HepG2 (cell line): Measurements from ENCODE around the gene MRPL20. TPM values are rescaled to one million over a fixed set of nuclear protein-coding genes. Genes with fewer than 3 reads are reported as not detected.
A peak's percentile ranks its signal among the peaks of the same experiment; 100 is the strongest.

Experiments
- GATAD2A ChIP-seq: IDR thresholded peaks from 2 replicates; pipeline ENCODE4 v1.6.1; 2016
- GLI4 ChIP-seq: sonication (generic); formaldehyde crosslinking; IDR thresholded peaks from 2 replicates; pipeline ENCODE4 v1.5.1; 2020; ENCODE audit warnings: missing genetic modification reagents, mild to moderate bottlenecking, moderate library complexity, borderline replicate concordance
- GTF3A ChIP-seq: sonication (generic); formaldehyde crosslinking; conservative IDR thresholded peaks from 2 replicates; pipeline ENCODE4 v1.4.0; 2020; ENCODE audit warnings: mild to moderate bottlenecking, missing genetic modification reagents
- KMT2B ChIP-seq: IDR thresholded peaks from 2 replicates; pipeline ENCODE4 v1.6.1; 2016; ENCODE audit warnings: missing genetic modification reagents, missing compliant biosample characterization
- POLR2AphosphoS2 ChIP-seq: IDR thresholded peaks from 2 replicates; pipeline ENCODE4 v1.6.1; 2011; ENCODE audit warnings: low read depth, low read length, improper control_type of control experiment
- RXRA ChIP-seq: sonication (generic); formaldehyde crosslinking; IDR thresholded peaks from 2 replicates; pipeline ENCODE4 v1.5.1; 2020; ENCODE audit warnings: missing genetic modification reagents
- SNRNP70 ChIP-seq: fragments of 200-400 bp; formaldehyde crosslinking; IDR thresholded peaks from 2 replicates; pipeline ENCODE4 v1.6.1; 2017; ENCODE audit warnings: mild to moderate bottlenecking, low read depth, low read length, moderate library complexity
- SUZ12 ChIP-seq: fragments of 150-350 bp; IDR thresholded peaks from 2 replicates; pipeline ENCODE4 v1.6.1; 2014; ENCODE audit warnings: low read depth, low read length
- SYNCRIP ChIP-seq: fragments of 200-400 bp; formaldehyde crosslinking; IDR thresholded peaks from 2 replicates; pipeline ENCODE4 v1.6.1; 2018; ENCODE audit warnings: mild to moderate bottlenecking, low read depth, low read length; ENCODE audit not compliant: insufficient read depth
- TBX2 ChIP-seq: sonication (generic); formaldehyde crosslinking; IDR thresholded peaks from 2 replicates; pipeline ENCODE4 v1.5.0; 2020; ENCODE audit warnings: missing genetic modification reagents, mild to moderate bottlenecking, borderline replicate concordance
- TSC22D2 ChIP-seq: sonication (generic); formaldehyde crosslinking; IDR thresholded peaks from 2 replicates; pipeline ENCODE4 v1.5.1; 2020; ENCODE audit warnings: missing genetic modification reagents, mild to moderate bottlenecking, borderline replicate concordance
- ZFY ChIP-seq: sonication (generic); formaldehyde crosslinking; IDR thresholded peaks from 2 replicates; pipeline ENCODE4 v1.4.0; 2020; ENCODE audit warnings: missing genetic modification reagents
- ZNF10 ChIP-seq: sonication (generic); formaldehyde crosslinking; IDR thresholded peaks from 2 replicates; pipeline ENCODE4 v1.4.0; 2020; ENCODE audit warnings: mild to moderate bottlenecking, low read depth, missing genetic modification reagents, borderline replicate concordance
- ZNF12 ChIP-seq: sonication (generic); formaldehyde crosslinking; IDR thresholded peaks from 2 replicates; pipeline ENCODE4 v1.5.0; 2020; ENCODE audit warnings: missing genetic modification reagents
- ZNF547 ChIP-seq: sonication (generic); formaldehyde crosslinking; IDR thresholded peaks from 2 replicates; pipeline ENCODE4 v1.5.1; 2020; ENCODE audit warnings: mild to moderate bottlenecking, missing genetic modification reagents
- ZNF678 ChIP-seq: sonication (generic); formaldehyde crosslinking; IDR thresholded peaks from 2 replicates; pipeline ENCODE4 v1.4.0; 2020; ENCODE audit warnings: mild to moderate bottlenecking, missing genetic modification reagents
- ZNF850 ChIP-seq: sonication (generic); formaldehyde crosslinking; conservative IDR thresholded peaks from 2 replicates; pipeline ENCODE4 v1.9.0; 2021; ENCODE audit warnings: mild to moderate bottlenecking, missing genetic modification reagents
- polyA plus RNA-seq, 8 experiments: library from polyadenylated mRNA; depleted of rRNA in 3 of 8; stranded (reverse) in 7 of 8; unstranded in 1 of 8; fragments of >200 nt; fragmentation: Illumina TruSeq in 4 of 8; extraction: Trizol in 4 of 8; gene quantifications; 2 replicates each; pipeline versions ENCODE4 v1.2.1 to v1.2.3, GENCODE V29; 2011 to 2016; ENCODE audit warnings: low read depth in 4 of 8, missing spikeins in 1 of 8, mixed read lengths in 1 of 8; ENCODE audit not compliant: insufficient read depth in 1 of 8
- total RNA-seq, 5 experiments: library from RNA; depleted of rRNA; stranded (reverse); fragments of >200 nt; fragmentation: Illumina TruSeq; extraction: Trizol; gene quantifications; 2 replicates each; pipeline ENCODE4 v1.2.3, GENCODE V29; 2016; ENCODE audit warnings: low read depth in 1 of 5
- TF ChIP-seq, protein P1 (sequence below): sonication (generic); formaldehyde crosslinking; IDR thresholded peaks from 2 replicates; pipeline ENCODE4 v1.4.0; 2020; ENCODE audit warnings: low read depth, missing genetic modification reagents
- TF ChIP-seq, protein P2 (sequence below): IDR thresholded peaks from 2 replicates; pipeline ENCODE4 v1.6.1; 2016; ENCODE audit warnings: mild to moderate bottlenecking
- TF ChIP-seq, protein P3 (sequence below): sonication (generic); formaldehyde crosslinking; IDR thresholded peaks from 2 replicates; pipeline ENCODE4; 2020; ENCODE audit warnings: missing genetic modification reagents, mild to moderate bottlenecking, borderline replicate concordance
- TF ChIP-seq, protein P4 (sequence below): sonication (generic); formaldehyde crosslinking; IDR thresholded peaks from 2 replicates; pipeline ENCODE4 v1.4.0; 2020; ENCODE audit warnings: missing genetic modification reagents

The MRPL20 gene
- total and polyA plus RNA-seq, 2 of the 13 experiments (the other 11 are each of a cell fraction or from before 2014, with no cell fraction given), result 59.2 to 127 TPM

DNA sequence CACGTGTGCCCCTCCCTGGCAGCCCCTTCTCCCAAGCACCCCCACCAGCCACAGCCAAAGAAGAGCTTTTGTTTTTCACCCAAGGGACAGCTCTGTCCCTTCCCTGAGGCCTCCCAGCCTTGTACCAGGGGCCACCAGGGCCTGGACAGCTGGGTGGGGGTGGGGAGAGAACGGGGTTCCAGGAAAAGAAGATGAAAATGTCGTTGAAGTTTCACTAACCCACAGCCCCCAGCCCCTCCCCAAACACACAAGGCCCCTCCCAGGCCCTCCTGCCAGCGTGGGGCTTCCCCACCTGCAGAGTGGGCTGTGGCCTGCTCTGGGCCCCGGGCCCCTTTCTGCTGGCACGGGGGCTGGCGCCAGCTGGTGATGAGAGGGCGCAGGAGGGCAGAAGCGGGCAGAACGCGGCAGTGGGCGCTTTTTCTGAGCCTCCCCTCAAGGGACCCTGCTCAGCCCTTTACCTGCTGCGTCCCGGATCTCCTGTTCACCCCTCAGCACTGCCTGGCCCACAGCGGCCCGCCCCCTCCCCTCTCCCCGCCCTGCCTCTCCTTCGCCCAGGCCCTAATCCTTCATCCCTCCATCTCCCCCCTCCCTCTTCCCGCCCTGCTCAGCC, 19.5 kb upstream of the MRPL20 start (continued):
- TF ChIP-seq, protein P1, sequence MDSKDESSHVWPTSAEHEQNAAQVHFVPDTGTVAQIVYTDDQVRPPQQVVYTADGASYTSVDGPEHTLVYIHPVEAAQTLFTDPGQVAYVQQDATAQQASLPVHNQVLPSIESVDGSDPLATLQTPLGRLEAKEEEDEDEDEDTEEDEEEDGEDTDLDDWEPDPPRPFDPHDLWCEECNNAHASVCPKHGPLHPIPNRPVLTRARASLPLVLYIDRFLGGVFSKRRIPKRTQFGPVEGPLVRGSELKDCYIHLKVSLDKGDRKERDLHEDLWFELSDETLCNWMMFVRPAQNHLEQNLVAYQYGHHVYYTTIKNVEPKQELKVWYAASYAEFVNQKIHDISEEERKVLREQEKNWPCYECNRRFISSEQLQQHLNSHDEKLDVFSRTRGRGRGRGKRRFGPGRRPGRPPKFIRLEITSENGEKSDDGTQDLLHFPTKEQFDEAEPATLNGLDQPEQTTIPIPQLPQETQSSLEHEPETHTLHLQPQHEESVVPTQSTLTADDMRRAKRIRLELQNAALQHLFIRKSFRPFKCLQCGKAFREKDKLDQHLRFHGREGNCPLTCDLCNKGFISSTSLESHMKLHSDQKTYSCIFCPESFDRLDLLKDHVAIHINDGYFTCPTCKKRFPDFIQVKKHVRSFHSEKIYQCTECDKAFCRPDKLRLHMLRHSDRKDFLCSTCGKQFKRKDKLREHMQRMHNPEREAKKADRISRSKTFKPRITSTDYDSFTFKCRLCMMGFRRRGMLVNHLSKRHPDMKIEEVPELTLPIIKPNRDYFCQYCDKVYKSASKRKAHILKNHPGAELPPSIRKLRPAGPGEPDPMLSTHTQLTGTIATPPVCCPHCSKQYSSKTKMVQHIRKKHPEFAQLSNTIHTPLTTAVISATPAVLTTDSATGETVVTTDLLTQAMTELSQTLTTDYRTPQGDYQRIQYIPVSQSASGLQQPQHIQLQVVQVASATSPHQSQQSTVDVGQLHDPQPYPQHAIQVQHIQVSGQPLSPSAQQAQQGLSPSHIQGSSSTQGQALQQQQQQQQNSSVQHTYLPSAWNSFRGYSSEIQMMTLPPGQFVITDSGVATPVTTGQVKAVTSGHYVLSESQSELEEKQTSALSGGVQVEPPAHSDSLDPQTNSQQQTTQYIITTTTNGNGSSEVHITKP (CRISPR knock-in tag), result 0 out of 2 replicates have a peak, but pooled peaks have one; percentile 25
- TF ChIP-seq, protein P2, sequence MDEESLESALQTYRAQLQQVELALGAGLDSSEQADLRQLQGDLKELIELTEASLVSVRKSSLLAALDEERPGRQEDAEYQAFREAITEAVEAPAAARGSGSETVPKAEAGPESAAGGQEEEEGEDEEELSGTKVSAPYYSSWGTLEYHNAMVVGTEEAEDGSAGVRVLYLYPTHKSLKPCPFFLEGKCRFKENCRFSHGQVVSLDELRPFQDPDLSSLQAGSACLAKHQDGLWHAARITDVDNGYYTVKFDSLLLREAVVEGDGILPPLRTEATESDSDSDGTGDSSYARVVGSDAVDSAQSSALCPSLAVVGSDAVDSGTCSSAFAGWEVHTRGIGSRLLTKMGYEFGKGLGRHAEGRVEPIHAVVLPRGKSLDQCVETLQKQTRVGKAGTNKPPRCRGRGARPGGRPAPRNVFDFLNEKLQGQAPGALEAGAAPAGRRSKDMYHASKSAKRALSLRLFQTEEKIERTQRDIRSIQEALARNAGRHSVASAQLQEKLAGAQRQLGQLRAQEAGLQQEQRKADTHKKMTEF (CRISPR knock-in tag), result no peak
- TF ChIP-seq ZNF547 (CRISPR knock-in tag) (no peak), ZNF12 (CRISPR knock-in tag) (no peak), TBX2 (CRISPR knock-in tag) (0 out of 2 replicates have a peak, but pooled peaks have one; percentile 14), TSC22D2 (CRISPR knock-in tag) (no peak), POLR2AphosphoS2 (no peak), GTF3A (CRISPR knock-in tag) (no peak), ZNF10 (CRISPR knock-in tag) (no peak), GLI4 (CRISPR knock-in tag) (no peak), ZNF850 (CRISPR knock-in tag) (no peak), GATAD2A (0 out of 2 replicates have a peak, but pooled peaks have one; percentile 4), SNRNP70 (no peak), ZFY (CRISPR knock-in tag) (0 out of 2 replicates have a peak, but pooled peaks have one; percentile 21), SYNCRIP (no peak), SUZ12 (no peak), ZNF678 (CRISPR knock-in tag) (no peak), RXRA (CRISPR knock-in tag) (no peak), KMT2B (CRISPR knock-in tag) (no peak)
- TF ChIP-seq, protein P3, sequence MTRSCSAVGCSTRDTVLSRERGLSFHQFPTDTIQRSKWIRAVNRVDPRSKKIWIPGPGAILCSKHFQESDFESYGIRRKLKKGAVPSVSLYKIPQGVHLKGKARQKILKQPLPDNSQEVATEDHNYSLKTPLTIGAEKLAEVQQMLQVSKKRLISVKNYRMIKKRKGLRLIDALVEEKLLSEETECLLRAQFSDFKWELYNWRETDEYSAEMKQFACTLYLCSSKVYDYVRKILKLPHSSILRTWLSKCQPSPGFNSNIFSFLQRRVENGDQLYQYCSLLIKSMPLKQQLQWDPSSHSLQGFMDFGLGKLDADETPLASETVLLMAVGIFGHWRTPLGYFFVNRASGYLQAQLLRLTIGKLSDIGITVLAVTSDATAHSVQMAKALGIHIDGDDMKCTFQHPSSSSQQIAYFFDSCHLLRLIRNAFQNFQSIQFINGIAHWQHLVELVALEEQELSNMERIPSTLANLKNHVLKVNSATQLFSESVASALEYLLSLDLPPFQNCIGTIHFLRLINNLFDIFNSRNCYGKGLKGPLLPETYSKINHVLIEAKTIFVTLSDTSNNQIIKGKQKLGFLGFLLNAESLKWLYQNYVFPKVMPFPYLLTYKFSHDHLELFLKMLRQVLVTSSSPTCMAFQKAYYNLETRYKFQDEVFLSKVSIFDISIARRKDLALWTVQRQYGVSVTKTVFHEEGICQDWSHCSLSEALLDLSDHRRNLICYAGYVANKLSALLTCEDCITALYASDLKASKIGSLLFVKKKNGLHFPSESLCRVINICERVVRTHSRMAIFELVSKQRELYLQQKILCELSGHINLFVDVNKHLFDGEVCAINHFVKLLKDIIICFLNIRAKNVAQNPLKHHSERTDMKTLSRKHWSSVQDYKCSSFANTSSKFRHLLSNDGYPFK (CRISPR knock-in tag), result peak; percentile 34; the same call in 1 of the 2 replicates
- TF ChIP-seq, protein P4, sequence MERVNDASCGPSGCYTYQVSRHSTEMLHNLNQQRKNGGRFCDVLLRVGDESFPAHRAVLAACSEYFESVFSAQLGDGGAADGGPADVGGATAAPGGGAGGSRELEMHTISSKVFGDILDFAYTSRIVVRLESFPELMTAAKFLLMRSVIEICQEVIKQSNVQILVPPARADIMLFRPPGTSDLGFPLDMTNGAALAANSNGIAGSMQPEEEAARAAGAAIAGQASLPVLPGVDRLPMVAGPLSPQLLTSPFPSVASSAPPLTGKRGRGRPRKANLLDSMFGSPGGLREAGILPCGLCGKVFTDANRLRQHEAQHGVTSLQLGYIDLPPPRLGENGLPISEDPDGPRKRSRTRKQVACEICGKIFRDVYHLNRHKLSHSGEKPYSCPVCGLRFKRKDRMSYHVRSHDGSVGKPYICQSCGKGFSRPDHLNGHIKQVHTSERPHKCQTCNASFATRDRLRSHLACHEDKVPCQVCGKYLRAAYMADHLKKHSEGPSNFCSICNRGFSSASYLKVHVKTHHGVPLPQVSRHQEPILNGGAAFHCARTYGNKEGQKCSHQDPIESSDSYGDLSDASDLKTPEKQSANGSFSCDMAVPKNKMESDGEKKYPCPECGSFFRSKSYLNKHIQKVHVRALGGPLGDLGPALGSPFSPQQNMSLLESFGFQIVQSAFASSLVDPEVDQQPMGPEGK (CRISPR knock-in tag), result peak; percentile 75
